Activated CD4-positive, CD25-positive, alpha-beta regulatory T cell (primary cell): ENCODE measurements around the gene TCEA2.
"Not testable (repeated sequence)": the region's sequence is repeated elsewhere in the genome, so short reads cannot be mapped to it uniquely, and the experiment has no call there.

Experiments used
- DNase-seq, 4 experiments: peaks; one replicate each; lab custom pipeline; 2025; lab: John Stamatoyannopoulos, UW

TCEA2 gene

DNA sequence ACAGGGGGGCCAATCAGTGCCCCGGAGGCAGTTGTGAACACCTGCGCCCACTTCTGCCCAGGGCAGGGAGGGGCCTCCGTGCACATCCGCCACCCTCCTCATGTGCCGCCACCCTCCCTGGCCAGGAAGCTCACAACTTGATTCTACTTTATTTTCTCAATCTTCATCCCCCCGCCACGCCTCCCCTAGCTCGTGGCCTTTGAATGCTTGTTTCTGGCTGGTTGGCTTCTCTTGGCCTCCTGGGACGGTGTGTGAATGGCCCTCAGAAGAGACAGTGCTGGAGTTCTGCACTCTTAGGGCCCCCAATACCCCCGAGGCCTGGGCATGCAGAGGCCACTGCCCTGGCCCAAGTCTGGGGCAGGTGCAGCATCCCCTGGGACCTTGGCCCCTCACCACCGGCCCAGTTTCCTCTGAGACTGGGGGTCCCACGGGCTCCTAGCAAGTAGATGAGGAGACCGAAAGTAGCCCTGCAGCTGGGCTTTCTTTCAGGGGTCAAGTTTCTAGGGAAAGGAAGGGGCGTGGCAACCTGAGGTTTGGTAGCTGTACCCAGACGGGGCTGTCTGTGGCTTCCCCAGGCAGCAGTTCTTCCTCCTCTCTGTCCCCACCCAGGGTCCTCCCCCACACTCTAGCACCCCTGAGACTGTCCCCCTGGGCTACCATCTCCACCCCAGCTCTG lies 15.0 kb downstream of the TCEA2 start:
- peak in 2 of 4 experiments; percentile 59 for DNase-seq

DNA sequence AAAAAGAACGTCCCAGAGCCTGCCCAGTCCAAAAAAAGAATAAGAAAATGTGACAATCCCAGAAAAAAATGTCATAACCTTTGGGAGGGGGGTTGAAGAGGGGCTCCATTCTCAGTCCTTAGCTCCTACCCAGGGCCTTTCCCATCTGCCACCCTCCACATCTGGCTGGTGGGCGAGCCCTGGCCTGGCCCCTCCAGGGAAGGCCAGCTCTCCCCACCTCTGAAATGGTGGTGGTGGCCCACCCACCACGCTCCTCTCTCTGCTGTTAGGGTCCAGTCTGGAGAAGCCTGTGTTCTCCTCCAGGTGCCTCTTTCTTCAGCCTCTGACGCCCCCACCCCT lies 15.9 kb downstream of the TCEA2 start:
- DNase-seq = no peak

DNA sequence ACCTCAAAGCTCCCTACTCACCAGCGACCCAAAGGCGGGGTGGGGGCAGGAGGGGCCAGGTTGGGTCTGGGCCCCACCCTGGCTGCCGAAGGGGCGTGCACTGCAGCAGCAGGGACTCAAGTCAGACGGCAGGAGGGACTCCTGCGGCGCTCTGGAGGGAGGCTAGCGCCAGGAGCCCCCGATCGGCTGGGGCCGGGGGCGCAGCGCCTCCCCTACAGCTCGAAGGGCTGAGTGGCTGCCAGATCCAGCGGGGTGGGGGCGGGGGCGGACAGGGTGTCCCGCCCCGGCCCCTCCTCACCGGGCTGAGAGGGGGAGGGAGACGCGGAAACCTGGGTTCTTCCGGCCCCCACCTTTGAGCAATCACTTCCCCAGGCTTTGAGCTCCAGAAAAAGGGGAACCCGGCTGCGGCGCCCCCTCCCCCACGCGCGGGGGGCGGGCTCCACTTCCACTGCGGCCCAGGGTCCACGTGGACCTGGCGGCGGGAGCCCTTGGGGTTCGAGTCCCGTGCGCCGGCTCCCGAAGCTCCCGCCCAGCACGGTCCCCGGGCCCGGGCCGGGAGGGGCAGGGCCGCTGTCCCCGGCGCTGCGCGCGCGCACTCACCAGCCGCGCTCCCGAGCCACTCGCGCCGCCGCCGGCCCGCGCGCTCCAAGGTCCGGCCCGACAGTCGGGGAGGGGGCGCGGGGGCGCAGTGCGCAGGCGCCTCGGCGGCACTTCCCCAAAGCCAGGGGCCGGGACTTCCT lies 16.4 kb downstream of the TCEA2 start, which contains the start of gene RGS19:
Gene RGS19 (minus strand): TSS at position 246 of the 740 bp plus-strand sequence. CDS start 2,632 bp downstream, outside the sequence.
- peak; percentile 20 to 53 (median 48) for DNase-seq

DNA sequence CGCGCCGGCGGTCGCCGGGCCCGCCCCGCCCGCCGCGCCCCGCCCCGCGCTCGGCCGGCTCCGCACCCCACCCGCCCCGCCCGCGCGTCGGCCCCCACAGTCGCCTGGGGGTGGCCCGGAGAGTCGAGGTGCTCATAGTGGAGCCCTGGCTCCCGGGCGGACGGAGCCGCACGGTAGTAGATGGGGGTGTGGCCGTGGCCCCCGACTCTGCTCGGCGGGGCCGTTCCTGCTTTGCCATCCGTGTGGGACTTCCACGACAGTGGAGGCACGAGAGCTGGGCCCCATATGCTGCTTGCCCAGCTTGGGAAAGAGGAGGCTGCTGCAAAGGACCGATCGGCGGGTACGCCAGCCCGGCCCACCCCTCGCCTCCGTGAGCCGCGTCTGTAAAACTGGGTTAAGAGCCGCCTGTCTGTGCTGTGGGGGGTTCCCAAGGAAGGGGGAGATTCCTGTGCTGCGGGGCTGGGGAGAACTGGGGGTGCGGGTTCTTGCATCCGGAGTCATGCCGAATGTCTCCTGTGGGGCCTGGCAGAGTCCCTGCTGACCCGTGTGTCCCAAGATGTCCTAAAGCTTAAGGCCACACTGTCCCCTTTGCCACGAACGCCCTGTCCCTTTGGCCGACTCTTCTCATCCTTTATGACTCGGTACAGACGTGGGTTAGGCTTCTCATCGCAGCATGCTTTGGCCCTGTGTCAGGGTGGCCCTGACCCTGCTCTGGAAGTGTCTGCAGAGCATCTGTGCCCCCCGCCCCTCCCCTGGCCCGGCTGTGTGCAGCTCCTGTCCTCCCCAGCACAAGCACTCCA lies 17.2 kb downstream of the TCEA2 start, which contains the start of gene OPRL1:
Gene OPRL1 (plus strand): TSS at position 70 of the 800 bp plus-strand sequence. CDS start 12,639 bp downstream, outside the sequence.
- peak in 2 of 4 experiments; percentile 19 to 36 for DNase-seq

DNA sequence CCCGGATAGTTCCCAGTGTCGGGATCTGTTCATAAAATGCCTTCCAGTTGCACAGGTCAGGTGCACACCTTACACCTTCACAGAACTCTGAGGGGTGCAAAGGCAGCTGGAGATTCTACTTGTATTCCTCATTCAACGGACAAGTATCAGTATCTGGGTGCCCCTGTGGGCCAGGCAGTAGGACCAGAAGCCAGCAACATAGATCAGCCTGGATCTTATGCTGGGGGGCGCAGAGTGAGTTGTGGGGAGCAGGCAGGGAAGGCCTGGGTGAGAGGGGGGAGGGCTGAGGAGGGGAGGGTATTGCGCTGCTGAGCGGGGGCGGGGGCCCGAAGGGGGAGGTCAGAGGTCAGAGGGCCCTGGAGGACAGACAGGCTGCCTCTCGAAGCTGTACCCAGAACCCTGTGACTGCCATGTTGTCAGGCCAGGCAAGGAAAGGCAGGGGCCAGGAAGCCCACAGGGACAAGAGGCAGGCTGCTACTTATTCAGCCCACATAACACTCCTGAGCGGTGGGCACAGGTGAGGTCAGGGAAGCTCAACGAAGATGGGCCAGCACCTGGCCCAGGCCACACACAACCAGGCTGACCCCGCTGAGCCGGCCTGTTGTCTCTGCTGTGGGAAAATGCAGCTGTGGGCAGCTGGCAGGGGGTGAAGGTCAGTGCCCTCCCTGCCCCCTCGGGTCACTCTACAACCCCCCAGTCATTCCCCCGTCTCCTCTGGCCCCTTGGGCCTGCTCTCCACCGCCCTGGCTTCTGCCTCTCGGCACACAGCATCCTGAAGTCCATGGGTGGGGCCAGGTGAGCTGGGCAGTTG lies 18.0 kb downstream of the TCEA2 start:
- no peak for DNase-seq

DNA sequence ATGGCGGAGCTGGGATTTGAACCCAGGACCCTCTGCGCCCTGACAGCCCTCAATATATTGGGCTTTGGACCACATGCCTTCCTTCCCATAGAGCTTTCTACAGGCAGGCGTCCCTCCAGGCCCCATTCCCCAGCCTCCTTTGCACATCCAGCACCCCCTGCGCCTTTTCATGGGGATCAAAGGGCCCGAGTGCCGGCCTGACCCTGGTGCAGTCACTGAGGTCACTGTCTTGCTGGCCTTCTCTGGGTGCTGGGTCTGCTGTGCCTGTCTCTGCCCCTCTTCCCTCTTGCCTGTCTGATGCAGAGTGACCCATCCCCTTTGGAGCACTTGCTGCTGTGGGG lies 18.6 kb downstream of the TCEA2 start:
- no peak for DNase-seq

DNA sequence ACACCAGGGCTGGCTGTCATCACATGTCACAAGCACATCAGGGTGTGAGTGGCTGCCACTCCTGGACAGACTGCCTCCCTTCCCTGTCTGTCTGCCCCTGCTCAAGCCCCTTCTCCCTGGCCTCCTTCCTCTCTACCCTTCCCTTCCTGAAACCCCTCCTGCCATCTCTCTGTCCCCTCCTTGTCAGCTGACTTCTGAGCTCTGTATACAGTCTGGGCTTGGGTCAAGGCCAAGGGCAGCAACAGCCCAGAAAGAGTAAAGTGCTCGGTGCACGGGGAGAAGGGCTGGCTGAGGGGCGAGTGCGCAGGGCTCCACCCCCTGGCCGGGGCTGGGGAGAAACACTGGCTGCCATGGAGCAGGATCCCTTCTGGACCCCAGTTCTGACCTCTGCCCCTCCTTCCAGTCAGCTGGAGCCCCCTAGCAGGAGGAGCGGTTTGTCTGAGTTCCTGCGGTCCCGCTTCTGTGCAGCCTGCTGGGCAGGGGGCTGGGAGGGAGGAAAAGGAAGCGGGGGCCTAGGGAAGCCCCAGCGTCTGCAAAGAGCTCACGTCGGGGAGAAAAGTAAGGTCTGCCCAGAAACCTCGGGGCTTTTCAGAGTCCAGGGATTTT lies 19.2 kb downstream of the TCEA2 start:
- DNase-seq = no peak

DNA sequence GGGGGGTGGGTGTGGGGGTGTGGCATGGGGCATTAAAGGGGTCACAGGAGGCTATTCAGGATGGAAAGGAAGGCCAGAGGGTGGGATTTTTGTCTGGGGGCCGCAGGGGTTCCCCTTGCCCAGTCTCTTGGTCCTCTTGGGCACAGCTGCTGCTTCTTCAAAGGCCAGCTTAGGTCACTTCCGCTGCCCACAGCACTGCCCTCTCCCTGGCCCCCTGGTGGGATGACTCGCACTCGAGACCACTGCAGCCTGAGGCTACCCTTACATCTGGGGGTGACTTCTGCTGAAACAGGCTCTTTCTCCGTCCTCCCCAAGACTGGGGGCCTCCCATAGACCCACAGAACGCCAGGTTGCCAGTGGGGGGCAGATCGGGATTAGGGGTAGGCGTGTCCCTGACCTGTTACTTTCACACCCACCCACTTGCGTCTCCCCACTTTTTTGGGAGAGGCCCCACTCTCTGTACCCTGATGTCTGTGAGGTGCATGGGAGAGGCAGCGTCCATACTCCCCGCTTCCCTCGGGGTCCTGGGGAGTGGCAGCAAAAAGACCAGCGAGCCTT lies 19.9 kb downstream of the TCEA2 start:
- no peak for DNase-seq

DNA sequence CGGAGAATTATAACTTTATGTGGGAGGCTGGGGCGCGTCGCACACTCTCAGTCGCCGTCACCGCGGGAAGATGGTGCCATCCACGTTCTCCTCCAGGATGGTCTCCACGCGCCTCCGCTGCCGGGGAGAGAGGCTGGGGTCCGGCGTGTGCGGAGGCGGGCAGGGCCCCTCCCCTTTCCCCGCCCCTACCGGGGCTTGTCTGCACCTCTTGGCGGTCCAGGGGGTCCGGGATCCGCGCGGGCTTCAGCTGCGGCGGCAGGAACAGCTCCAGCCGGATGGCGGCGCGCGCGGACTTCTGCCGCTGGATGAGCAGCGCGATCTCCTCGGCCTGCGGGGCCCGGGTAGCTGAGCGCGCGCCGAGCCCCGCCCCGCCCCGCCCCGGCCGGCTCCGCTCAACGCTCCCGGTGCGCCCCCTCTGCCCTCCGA lies 20.4 kb downstream of the TCEA2 start:
- peak; percentile 40 to 57 (median 50) for DNase-seq

DNA sequence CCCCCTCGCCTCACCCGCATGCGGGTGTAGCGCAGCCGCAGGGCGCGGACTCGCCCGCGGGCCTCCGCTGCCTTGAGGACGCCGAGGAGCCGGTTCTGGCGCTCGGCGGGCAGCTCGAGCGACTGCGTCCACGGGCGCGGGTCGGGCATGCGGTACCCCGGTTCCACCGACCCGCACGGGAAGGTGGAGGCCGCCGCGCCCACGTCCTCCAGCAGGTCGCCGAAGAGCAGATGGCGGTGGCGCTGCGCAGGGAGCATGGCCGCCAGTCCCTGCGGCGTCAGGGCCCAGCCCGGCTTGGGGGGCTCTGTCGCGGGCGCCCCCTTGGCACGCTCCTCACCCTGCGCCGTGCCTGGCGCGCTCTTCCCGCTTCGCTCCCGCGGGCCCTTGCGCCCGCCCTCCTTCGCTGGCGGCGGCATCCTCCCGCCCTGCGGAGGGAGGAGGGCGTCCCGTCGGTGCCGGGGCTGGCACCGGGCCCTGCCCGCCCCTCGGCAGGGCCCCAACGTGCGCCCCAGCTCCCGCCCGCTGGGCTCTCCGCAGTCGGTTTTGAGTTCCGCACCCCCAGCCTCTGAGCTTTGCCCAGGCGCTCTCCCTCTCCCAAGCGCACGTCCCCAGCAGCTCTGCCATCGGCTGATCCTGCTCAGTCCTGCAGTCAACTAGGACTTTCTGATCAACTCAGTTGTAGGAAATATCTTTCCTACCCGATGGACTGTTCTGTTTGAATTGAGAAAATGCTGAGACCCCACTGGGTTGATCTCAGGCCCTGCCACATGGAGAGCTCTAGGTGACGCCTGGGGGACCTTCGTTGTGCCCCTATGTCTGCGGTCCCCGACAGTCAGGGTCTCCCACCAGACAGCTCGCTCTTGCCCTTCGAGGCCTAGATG lies 21.0 kb downstream of the TCEA2 start, which contains the start of gene LKAAEAR1:
Gene LKAAEAR1 (minus strand): TSS at position 595 of the 881 bp plus-strand sequence. CDS start 179 bp downstream, at position 416.
- no peak for DNase-seq

DNA sequence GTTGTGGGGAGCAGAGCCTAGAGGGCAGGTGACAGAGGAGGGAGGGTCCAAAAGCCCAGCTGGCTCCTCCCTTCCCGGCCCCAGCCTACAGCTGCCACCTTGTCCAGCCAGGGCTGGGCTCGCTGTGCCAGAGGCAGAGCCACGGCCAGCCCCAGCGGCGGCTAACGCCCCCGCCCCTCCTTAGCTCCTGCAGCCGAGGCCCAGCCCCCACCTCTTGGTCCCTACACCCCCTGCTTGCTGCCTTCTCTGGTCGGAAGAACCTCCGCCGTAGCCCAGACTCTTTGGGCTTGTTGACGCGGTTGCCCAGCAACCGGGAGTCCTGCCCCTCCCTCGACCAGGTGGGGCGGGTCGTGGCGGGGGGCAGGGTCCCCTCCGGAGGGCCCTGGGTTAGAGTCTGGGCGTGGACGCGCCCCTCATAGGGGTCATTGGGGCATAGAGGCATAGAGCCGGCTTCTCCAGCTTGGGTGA lies 21.7 kb downstream of the TCEA2 start:
- no peak for DNase-seq

DNA sequence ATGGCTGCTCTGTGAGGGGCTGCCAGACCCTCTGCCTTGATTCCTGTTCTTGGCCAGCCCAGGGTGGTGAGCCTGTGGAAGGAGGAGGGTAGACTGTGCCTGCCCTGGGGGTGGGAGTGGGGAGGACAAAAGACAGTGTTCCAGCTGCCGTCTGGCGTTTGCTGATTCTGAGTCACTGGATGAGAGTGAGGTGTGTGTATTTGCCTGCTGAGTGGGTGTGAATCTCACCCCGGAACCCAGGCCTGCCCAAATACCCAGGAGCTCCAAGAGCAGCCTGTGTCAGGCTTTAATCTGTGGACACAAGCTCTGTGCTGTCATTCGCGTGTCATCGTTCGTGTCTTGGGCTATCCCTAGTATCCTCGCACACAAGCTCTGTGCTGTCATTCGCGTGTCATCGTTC lies 23.8 kb downstream of the TCEA2 start:
- no peak for DNase-seq

DNA sequence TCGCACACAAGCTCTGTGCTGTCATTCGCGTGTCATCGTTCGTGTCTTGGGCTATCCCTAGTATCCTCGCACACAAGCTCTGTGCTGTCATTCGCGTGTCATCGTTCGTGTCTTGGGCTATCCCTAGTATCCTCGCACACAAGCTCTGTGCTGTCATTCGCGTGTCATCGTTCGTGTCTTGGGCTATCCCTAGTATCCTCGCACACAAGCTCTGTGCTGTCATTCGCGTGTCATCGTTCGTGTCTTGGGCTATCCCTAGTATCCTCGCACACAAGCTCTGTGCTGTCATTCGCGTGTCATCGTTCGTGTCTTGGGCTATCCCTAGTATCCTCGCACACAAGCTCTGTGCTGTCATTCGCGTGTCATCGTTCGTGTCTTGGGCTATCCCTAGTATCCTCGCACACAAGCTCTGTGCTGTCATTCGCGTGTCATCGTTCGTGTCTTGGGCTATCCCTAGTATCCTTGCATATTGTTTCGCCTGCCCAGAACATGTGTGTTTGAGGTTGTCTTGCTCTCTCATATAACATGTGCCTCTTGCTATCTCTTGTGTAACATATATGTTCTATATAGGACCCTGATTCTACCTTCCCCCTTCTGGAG lies 24.3 kb downstream of the TCEA2 start:
- not testable (repeated sequence) for DNase-seq

DNA sequence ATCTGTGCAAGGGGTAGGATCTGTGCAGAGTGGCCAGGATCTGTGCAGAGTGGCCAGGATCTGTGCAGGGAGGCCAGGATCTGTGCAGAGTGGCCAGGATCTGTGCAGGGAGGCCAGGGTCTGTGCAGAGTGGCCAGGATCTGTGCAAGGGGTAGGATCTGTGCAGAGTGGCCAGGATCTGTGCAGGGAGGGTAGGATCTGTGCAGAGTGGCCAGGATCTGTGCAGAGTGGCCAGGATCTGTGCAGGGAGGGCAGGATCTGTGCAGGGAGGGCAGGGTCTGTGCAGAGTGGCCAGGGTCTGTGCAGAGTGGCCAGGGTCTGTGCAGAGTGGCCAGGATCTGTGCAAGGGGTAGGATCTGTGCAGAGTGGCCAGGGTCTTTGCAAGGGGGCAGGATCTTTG lies 25.6 kb downstream of the TCEA2 start:
- not testable (repeated sequence) for DNase-seq

DNA sequence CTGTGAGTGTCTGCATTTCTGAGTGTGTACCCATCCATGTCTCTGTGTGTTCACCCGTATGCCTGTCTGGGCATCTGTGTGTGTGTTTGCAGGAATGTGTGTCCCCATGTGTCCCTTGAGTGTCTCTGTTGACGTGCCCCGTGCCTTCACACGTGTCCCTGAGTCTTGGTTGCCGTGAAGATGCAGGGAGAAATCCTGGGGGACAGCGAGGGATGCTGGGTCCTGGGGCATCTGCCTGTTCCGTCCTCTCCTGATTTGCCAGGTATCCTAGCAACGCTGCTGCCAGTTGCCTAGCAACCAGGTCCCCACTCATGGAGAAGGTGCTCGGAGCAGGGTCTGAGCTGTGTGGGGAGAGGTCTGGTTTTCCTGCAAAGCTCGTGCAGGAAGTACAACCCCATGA lies 27.2 kb downstream of the TCEA2 start:
- no peak for DNase-seq

DNA sequence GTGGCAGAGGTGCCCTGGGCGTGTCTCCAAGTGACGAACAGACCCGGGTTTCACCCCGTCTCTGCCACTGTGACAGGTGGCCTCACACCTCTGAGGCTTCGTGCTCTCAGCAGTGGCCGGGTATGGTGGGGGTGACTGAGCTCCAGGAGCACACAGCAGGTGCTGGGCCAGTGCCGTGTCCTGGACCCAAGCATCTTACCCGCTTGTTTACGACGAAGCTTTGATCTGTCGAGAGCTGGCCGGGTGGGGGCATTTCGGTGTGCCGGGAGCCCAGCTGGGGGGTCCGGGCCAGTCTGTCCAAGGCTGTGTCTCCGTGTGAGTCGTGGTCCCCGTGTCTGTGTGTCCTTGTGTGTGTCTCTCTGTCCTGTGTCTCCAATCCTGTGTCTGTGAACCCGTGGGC lies 28.3 kb downstream of the TCEA2 start:
- no peak for DNase-seq

DNA sequence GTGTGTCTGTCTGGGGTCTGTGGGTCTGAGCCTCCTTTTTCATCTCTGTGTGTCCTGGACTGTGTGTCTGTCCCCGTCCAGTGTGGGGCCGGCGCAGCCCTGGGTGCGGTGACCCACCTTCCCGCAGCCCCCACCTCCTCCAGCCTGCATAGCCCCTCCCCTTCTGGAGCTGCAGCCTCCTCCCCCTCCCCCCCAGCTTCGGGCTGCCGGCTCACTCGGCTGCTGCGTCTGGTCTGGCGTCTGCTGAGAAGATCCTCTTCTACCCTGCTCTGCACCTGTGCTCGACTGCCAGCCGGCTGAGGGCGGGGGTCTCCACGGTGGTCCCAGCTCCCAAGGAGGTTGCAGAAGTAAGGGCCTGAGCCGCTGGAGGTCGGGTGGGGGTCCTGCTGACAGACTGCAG lies 28.8 kb downstream of the TCEA2 start:
- DNase-seq = no peak

DNA sequence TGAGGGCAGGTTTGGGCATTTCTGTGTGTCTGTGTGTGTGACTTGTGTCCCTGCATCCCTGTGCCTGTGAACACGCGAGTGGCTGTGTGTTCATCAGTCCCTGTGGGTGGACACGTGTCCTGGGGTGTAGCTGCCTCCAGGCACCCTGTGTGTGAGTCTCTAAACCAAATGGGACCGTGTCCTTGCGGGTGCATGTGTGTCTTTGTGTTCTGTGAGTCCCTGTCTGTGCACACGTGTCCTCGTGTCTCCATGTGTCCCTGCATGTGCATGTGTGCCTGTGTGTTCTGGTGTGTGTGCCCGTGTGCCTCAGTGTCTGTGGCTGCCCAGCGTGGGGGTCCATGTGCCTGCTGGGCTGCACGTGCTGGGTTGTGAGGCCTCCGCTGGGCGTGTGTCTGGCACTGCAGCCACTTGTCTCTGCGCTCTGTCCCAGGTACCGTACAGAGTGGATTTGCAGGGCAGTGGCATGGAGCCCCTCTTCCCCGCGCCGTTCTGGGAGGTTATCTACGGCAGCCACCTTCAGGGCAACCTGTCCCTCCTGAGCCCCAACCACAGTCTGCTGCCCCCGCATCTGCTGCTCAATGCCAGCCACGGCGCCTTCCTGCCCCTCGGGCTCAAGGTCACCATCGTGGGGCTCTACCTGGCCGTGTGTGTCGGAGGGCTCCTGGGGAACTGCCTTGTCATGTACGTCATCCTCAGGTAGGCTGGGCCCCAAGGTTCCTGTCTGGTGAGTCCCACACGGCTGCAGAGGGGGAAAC lies 29.4 kb downstream of the TCEA2 start:
- DNase-seq = no peak
